Left lung (tissue), 10 donors: ENCODE results near the gene RPS6KA6. TPM values are rescaled to one million over a fixed set of nuclear protein-coding genes. Genes with fewer than 3 reads are reported as not detected.
"Not testable (repeated sequence)": the region's sequence is repeated elsewhere in the genome, so short reads cannot be mapped to it uniquely, and the experiment has no call there.

Experiments used
- ATAC-seq: fragments of 200-7000 bp; cut with Tn5 transposase; one replicate; pipeline ENCODE4 v1.9.1; 2020; ENCODE audit warnings: moderate library complexity
- DNase-seq, 4 donors: peaks; one replicate each; pipeline ENCODE4 v3.0.0-alpha.2; 2013 to 2020
- H3K27ac ChIP-seq, 2 donors: fragments of 200-600 bp; sonication (generic) in 1 of 2; one replicate each; pipeline versions ENCODE4 v1.5.0 to v1.8.0; 2020 to 2021
- H3K27me3 ChIP-seq, 2 donors: fragments of 200-600 bp; sonication (generic) in 1 of 2; one replicate each; pipeline versions ENCODE4 v1.5.0 to v1.8.0; 2020 to 2021
- H3K36me3 ChIP-seq, 2 donors: fragments of 200-600 bp; sonication (generic) in 1 of 2; one replicate each; pipeline versions ENCODE4 v1.5.0 to v1.8.0; 2020 to 2021
- H3K4me1 ChIP-seq, 2 donors: fragments of 200-600 bp; one replicate each; pipeline ENCODE4 v1.8.0; 2021
- H3K4me3 ChIP-seq, 2 donors: fragments of 200-600 bp; sonication (generic) in 1 of 2; one replicate each; pipeline versions ENCODE4 v1.5.0 to v1.8.0; 2020 to 2021; ENCODE audit warnings: mild to moderate bottlenecking in 1 of 2
- H3K9me3 ChIP-seq, 2 donors: fragments of 200-600 bp; sonication (generic) in 1 of 2; one replicate each; pipeline versions ENCODE4 v1.5.0 to v1.8.0; 2020 to 2021
- CTCF ChIP-seq, 2 donors: fragments of 200-600 bp; sonication (generic) in 1 of 2; IDR thresholded peaks; one replicate each; pipeline versions ENCODE4 v1.5.0 to v1.8.0; 2021; ENCODE audit warnings: antibody characterized with exemption in 2 of 2
- intact Hi-C, 2 donors: fragments of 100-400 bp; cut with DNase I; formaldehyde crosslinking; loops; one replicate each; pipeline versions ENCODE4 v1.11.2 to v1.14.2; 2022
- polyA plus RNA-seq, 6 donors: library from polyadenylated mRNA; unstranded; fragments of 120-200 nt; gene quantifications; one replicate each; pipeline ENCODE4 v1.2.1, GENCODE V29; 2013; ENCODE audit not compliant: insufficient read length in 6 of 6
- total RNA-seq, 2 donors: library from RNA; stranded (reverse); fragmentation: NEBNext Ultra II Directional; extraction: Animal tissue kit (Norgen Biotek cat#: 25700); gene quantifications; one replicate each; pipeline ENCODE4 v1.2.1, GENCODE V29; 2021
- donor health status: DM: no; HTN: yes; CAD: no.
- donor health status: DM: no; HTN: no; CAD: no.

The RPS6KA6 gene
- total and polyA plus RNA-seq, 8 donors, result 1.9 to 12.0 (median 9.2) TPM

GRCh38 chrX:84108584-84108983, 79.4 kb downstream of the RPS6KA6 start:
- no peaks in the 10 kb centered on the region for H3K4me1 ChIP-seq
- DNase-seq (no peak), ATAC-seq (no peak)
- H3K9me3 ChIP-seq, result peaks cover 0 to 3% of the 10 kb centered on the region in 2 donors
- TF ChIP-seq CTCF (IDR thresholded peaks at IDR 0.05), result no peak
- no peak overlapping the region for H3K27ac ChIP-seq
- no peaks in the 10 kb centered on the region for H3K27me3 ChIP-seq
- H3K36me3 ChIP-seq, result no peaks in the 10 kb centered on the region
- intact Hi-C loops, result no loop called here
- no peak overlapping the region for H3K4me3 ChIP-seq

GRCh38 chrX:84099120-84099519, 88.9 kb downstream of the RPS6KA6 start:
- H3K27ac ChIP-seq, result no peak overlapping the region
- no peak overlapping the region for H3K4me3 ChIP-seq
- no peaks in the 10 kb centered on the region for H3K36me3 ChIP-seq
- TF ChIP-seq CTCF (IDR thresholded peaks at IDR 0.05), result no peak
- no peaks in the 10 kb centered on the region for H3K4me1 ChIP-seq
- DNase-seq (no peak), ATAC-seq (no peak)
- no peaks in the 10 kb centered on the region for H3K27me3 ChIP-seq
- H3K9me3 ChIP-seq, result no peaks in the 10 kb centered on the region
- intact Hi-C loops, result no loop called here

- H3K4me3 ChIP-seq, intact Hi-C loops, H3K36me3 ChIP-seq, H3K27me3 ChIP-seq, H3K4me1 ChIP-seq, H3K27ac ChIP-seq: not testable (repeated sequence)
- DNase-seq (peak in 2 of 4 donors; percentile 37 to 41), ATAC-seq (peak; percentile 30)
- peaks cover 0 to 10% of the 10 kb centered on the region in 2 donors for H3K9me3 ChIP-seq
Measured at GRCh38 chrX:84079479-84080197, 108.4 kb downstream of the RPS6KA6 start.

GRCh38 chrX:84078991-84079390, 109.0 kb downstream of the RPS6KA6 start:
- no peaks in the 10 kb centered on the region for H3K36me3 ChIP-seq
- ATAC-seq (no peak), DNase-seq (no peak)
- no peaks in the 10 kb centered on the region for H3K4me1 ChIP-seq
- H3K27ac ChIP-seq, result no peak overlapping the region
- no peak overlapping the region for H3K4me3 ChIP-seq
- TF ChIP-seq CTCF (IDR thresholded peaks at IDR 0.05), result no peak
- peaks cover 0 to 10% of the 10 kb centered on the region in 2 donors for H3K9me3 ChIP-seq
- intact Hi-C loops, result no loop called here
- no peaks in the 10 kb centered on the region for H3K27me3 ChIP-seq

GRCh38 chrX:84064814-84065213, 123.2 kb downstream of the RPS6KA6 start:
- no peak overlapping the region for H3K27ac ChIP-seq
- H3K9me3 ChIP-seq, result no peaks in the 10 kb centered on the region
- TF ChIP-seq CTCF (IDR thresholded peaks at IDR 0.05), result no peak
- no peaks in the 10 kb centered on the region for H3K36me3 ChIP-seq
- intact Hi-C loops, result no loop called here
- no peak overlapping the region for H3K4me3 ChIP-seq
- no peaks in the 10 kb centered on the region for H3K4me1 ChIP-seq
- no peaks in the 10 kb centered on the region for H3K27me3 ChIP-seq
- DNase-seq, result no peak
- no peak for ATAC-seq

GRCh38 chrX:84064164-84064563, 123.8 kb downstream of the RPS6KA6 start:
- H3K36me3 ChIP-seq, result no peaks in the 10 kb centered on the region
- no peaks in the 10 kb centered on the region for H3K9me3 ChIP-seq
- no peaks in the 10 kb centered on the region for H3K27me3 ChIP-seq
- TF ChIP-seq CTCF (IDR thresholded peaks at IDR 0.05), result no peak
- DNase-seq (no peak), ATAC-seq (peak; percentile 41)
- no peak overlapping the region for H3K27ac ChIP-seq
- H3K4me1 ChIP-seq, result no peaks in the 10 kb centered on the region
- no peak overlapping the region for H3K4me3 ChIP-seq
- intact Hi-C loops, result no loop called here
